GM18526 (cell line): ENCODE results near the gene SATB2.

Experiments used
- POLR2A ChIP-seq: IDR thresholded peaks from 3 replicates; pipeline ENCODE4 v1.6.1; 2011; ENCODE audit not compliant: insufficient read length; ENCODE audit errors: extremely low read depth

SATB2 gene

DNA sequence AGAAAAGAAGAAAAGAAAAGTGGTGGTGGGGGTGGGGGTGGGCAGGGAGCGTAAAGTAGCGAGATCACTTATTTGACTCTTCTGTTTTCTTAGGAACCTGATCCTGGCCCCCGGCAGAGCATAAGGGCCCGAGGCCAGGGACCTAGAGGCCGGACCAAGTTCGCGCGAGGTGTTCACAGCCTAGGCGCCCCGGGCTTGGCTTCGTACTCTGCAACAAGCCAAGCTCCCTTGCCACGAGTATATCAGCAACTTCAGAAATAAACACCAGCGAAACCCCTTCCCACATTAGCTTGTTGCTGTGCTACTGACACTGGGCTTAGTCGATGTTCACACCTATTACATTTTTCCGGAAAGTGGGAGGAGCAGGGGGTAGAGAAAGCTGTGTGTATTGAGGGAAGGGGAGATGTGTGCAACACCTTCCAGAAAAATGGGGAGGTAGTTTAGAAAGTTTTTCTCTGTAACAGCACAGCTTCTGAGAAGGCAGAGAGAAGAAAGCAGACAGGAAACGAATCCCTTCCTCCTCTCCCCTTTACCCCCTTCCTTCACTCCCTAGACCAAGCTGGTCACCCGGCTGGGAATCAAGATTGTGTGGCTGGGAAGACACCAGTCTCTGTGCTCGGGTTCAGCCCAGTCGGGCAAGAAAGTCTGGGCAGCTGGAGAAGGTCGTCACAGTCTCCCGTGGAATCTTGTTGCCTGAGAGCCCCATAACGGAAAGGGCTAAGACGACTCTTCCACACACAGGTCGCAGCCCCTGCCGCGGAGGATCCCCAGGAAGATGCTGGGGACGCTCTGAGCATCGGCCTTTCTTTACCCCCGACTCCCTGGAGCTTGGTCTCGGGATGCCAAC lies 12.0 kb upstream of the SATB2 start:
- TF ChIP-seq POLR2A: no peak

DNA sequence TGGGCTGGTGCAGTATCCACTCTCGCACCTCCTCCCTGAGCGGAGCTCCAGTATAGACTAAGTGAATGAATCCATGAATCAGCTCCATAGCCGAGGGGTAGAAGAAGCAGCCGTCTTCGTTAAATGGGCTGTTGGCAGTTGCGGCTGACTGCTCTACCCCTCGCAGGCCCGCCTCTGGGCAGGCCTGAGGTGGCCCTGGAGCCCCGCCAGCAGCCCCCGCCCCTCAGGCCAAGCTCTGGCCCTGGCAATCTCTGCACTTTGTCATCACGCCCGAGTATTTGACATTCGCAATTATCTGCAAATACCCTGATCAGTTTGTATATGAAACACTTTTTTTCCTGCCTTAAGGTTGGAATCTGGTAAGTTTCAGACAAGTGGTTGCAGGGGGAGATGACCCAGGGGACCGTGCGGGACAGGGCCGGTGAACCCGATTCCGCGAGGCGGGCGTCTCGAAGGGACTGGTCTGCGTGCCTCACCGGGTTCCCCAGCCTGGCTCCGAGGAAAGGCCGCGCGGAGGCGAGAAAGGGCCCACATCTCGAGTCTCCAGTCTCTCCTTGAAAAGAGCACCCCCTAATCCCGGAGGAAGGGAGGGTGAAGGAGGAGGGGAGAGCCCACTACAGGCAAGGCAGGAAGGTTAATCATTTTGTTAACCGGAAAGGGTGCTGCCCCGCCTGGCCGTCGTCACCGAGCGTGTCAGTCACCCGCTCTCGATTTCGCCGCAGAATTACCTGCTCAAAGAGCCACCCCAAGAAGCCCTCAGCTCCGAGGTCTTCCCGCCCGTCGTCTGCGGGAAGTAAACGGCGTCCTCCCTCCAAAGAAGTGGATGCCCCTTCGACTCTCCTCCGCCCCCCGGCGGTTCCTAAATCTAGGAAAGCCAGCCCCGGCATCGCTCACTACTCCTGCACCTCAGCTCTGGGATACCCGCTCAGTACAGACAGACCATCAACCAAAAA lies 11.1 kb upstream of the SATB2 start:
- TF ChIP-seq POLR2A: no peak

DNA sequence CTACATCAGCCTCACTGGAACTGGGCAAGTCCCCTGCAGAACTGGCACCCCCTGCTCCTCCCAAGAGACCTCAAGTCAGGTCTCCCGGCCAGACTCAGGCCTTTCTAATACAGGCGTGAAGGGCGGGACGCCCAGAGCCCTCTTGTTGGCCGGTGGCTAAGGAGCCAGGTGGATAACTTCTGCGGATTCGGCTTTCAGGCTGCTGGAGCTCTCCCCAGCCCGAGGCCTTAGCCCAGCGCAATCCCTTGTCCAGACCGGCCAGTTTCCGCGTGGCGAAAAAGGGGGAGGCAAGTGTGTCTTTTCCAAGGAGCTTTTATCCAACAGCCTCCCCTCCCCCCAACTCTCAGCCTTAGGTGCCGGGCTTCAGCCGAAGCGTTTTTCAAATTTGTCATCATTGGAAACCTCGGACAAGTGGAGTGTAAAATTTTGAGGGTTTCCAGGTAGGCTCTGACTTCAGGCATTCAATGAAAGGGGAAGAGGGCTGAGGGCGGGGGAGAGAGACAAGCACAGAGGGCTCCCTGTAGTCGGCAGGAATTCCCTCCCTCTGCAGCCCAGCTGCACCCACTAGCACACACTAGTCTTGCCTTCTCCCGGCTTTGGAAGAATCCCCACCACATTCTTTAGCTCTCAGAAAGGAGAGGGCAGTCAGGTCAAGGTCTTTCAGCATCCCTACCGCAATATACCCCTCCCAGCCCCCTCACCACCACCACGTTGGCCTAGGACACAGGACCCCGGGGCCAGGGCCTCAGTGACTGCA lies 9.5 kb upstream of the SATB2 start:
- no peak for TF ChIP-seq POLR2A

DNA sequence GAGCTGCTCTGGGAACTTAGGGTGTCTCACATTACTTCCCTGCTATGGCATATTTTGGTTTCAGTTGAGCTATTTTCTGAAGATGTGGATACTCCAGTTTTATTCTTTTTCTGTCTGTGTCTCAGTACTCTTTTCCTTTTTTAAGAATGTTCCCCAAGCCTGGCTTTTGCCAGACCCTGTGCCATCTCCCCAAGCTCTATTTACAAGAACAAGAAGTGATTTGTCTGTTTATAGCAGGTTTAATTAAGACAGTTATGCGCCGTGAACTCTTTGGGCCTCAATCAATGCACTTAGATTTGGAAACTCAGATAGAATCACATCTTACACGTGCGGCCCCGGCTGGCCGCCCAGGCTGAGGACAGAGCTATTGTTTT lies 8.9 kb upstream of the SATB2 start:
- TF ChIP-seq POLR2A: no peak

DNA sequence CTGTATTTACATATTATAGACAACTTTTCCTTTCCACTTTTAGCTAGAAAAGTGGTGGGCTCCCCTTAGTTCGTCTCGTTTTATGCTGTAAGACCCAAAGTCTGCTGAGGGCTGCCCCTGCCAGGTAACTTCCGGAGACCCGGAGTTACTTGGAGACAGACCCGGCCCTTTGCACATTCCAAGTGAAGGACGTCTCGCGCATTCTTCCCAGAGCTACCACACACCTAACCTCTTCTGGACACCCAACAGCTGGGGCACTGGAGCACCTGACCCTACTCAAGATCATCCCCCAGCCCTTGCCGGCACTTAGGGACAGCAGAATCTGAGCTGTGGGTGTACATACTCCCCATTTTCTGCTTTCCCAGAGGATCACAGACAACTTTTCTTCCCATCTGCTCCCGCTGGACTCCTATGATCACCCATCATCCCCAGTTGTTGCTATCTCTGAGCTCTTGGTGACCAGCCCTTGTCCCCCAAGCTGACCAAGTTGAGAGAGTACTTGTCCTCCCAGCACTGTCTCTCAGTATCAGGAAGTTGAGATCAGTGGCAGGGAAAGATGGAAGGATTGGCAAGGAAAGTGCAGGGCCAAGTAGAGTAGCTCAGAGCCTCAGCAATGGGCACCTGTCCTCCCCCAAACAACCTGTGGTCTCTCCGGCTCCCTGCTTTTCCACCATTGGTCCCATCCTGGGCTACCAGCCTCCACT lies 8.4 kb upstream of the SATB2 start:
- no peak for TF ChIP-seq POLR2A

DNA sequence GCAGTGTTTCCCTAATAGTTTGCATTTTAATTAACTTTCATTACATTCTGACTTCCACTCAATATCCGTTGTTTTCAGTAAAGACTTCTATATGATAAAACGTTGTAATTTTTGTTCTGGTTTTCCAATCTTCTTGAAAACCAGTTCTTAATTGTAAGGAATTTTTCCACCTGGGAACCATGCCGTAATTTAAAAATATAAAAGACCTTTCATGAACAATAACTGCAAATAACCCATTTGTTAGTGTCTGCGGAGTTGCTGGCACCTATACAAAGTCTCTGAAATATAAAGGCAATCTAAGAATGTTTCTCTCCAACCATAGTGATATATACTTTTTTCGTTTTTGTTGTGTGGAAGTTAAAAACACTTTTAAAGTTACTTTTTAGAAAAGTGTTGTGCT lies 7.7 kb upstream of the SATB2 start:
- TF ChIP-seq POLR2A: no peak

DNA sequence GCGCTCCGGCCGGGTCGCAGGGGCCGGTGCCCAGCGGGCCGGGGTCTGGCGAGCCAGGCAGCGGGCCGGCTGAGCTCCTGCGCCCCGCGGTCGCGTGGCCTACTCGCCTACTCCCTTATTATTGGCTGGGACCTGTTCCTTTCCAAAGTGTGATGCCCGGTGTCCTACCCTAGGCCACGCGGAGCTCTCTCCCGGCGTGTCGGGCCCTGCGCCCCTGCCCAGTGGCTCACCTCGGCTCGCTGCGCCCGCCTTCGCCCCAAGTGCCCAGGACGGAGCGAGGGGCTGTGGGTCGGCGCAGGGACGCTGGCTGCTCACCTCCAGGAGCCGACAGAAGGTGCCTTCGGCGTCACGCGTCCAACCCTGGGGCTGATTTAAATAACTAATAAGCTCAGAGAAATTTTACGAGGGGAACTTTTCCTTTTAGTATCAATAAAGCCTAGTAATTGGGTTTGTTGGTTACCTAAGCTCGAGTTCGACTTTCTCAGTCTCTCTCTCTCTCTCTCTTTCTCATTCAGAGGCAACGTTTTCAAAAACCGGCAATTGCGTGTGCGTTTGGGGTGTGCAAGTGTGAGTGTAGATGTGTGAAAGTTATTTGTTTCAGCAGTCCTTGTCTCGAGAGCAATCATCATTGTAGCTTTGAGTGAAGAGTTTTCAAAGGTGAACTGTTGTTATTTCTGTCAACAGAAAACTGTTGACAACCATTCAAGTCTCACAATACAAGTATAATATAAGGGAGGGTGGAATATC lies 7.0 kb upstream of the SATB2 start:
- TF ChIP-seq POLR2A: no peak

DNA sequence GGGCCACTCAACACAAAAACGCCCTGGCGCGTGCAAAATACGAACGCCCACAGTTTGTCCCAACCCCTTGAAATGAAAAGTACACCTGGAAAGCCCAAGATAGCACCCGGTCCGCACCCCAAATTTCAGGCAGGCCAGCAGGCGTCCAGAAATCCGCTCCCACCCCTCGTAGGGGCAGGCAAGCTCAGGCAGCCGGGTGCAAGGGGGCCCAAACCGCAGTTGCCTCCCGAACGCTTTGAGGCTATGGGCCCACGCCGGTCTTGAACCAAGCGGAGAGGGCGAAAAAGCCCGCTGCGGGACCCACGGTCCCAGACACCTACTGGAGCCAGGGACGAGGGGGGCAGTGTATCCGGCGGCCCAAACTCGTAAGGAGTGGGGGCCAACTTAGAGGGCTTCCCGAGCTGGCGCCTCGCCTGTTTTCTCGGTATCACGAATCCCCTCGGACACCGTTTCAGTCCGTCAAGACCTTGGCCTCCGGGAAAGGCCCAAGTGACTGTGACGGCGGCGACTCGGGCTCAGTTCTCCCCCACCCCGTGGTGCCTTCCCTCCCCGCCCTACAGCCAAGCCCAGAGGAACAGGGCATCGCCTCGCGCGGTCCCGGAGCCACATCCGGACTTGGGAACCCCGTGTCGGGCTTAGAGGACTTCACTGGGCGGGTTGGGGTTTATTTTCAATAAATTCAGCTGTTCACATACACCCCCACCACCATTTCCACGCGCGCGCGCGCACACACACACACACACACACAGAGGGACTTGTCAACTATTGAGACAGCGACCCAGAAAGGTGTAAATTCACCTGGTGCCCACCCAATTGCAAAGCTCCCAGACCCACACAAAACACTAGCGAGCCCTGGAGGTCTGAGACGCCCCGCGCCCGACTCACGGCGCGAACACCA lies 6.2 kb upstream of the SATB2 start:
- no peak for TF ChIP-seq POLR2A

DNA sequence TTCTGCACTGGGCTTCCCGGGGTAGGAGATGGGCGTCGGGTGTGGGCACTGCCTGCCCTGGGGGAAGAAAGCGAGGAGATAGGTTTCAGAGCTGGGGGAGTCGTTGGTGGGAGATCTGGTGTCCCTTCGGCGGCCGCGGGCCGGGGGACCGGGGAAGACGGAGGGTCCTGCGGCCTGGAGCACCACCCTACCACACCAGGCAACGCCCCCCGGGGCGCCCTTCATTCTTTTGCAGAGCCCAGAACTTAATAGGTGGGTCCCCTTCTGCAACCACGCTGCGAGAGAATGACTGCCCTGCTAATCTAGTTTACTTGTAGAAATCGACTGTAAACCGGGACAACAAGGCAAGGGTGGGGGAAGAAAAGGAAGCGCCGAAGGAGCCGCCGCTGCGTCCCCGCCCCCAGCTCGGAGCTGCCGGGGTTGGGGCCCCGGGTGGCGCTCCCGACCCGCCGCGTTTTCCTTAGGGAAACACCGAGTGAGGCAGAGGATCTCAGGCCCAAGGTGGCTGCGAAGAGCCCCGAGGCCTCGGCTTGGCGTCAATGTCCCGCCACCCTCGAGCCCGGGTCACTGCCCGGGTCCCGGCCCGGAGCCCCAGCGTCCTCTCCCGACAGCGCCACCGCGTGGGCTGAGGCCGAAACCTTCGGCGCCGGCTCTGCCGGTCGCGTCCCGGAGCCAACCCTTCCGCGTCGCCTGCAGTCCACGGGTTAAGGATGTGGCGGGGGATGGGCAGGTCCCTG lies 5.4 kb upstream of the SATB2 start:
- TF ChIP-seq POLR2A: no peak

DNA sequence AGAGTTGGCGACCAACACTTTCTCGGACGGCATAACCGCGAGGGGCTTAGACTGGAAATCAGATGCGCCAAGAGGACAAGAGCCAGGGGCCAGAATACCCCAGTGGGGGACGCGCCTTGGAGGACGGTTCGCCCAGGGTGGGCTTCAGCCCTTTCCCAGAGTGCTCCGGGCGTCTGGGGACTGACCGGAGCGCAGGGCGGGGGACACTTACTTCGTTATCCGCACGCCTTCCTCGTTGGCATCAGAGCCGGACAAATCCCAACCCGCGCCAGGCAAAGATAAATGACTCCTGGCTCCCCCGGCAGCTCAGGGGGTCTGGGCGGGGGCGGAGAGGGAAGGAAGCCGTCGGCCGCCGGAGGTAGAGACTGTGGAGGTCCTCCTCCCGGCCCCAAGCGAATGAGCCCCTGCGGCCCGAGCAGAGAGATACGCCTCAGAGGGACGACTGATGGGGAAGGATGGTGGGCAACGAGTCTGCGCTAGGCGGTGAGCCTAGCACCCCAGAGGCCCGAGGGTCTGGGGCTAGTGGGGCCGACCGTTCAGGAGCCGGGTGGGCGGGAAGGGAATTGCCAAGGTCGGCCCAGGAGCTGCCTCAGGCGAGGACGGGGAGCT lies 4.7 kb upstream of the SATB2 start:
- no peak for TF ChIP-seq POLR2A

DNA sequence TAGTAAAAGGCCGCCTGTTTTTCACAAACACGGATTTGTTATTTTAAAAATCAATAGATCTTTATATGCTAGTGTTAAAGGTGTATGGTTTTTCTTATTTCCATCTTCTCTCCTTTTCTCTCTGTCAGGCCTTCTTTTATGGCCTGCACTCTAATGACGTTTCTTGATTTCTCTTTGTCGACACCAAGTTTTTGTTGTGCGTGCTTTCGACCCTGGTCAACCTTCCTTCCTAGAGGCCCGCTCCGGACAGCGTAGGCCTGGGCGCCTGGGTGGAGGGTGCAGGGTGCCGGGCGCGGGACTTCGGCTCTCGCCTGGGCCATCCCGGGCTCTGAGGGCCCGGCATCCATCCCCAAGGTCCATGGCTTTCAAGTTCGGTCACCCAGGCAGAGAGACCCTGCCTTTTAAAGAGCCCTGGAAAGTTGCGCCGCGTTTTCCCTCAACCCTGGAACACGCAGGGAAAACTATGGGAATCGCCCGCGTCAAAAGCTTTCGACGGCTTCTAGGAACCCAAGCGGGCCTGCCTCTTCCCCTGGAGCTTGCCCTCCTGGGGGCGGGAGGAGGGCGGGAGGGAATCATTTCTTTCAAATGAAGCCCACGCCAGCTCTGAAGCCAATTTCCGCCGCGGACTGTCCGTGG lies 4.1 kb upstream of the SATB2 start:
- no peak for TF ChIP-seq POLR2A
